B cell (primary cell): ENCODE data around the gene STX5.

Experiments used
- CTCF ChIP-seq: fragments of 200-600 bp; IDR thresholded peaks from one replicate; pipeline ENCODE4 v1.8.0; 2022; ENCODE audit warnings: antibody characterized with exemption, mild to moderate bottlenecking
- EZH2 ChIP-seq: IDR thresholded peaks from 2 replicates; pipeline ENCODE4 v1.6.1; 2012; ENCODE audit warnings: borderline replicate concordance, low read depth, mild to moderate bottlenecking, moderate library complexity, low read length; ENCODE audit not compliant: insufficient read depth, poor library complexity, severe bottlenecking

GRCh38 chr11:62791501-62792201 lies 40.2 kb downstream of the STX5 start, which contains the start of gene TMEM223:
- TF ChIP-seq CTCF = no peak
- TF ChIP-seq EZH2 = no peak
